NB4 (cell line): ENCODE results near the gene SPRTN.

Experiments used
- CTCF ChIP-seq: IDR thresholded peaks from one replicate; pipeline ENCODE4 v1.5.1; 2012; ENCODE audit warnings: low read depth, low read length
- MYC ChIP-seq: IDR thresholded peaks from 2 replicates; pipeline ENCODE4 v1.6.1; 2011; ENCODE audit warnings: low read depth, low read length

- TF ChIP-seq MYC (no peak), CTCF (no peak)
Observed at GRCh38 chr1:231393668-231394067, 55.6 kb downstream of the SPRTN start.
